HG02678 (cell line): ENCODE measurements around the gene UBR7.
"Not testable (repeated sequence)": the region's sequence is repeated elsewhere in the genome, so short reads cannot be mapped to it uniquely, and the experiment has no call there.

Experiments
- ATAC-seq: cut with Tn5 transposase; IDR thresholded peaks from one replicate; pipeline ENCODE4 v1.9.1; 2021; ENCODE audit warnings: mild to moderate bottlenecking, moderate library complexity; ENCODE audit not compliant: unreplicated experiment

UBR7 gene

GRCh38 chr14:93206793-93207467 lies at the start of gene UBR7, which contains the start of gene GON7:
Gene UBR7, plus strand, starts transcription at chr14:93207256. Its CDS starts 36 bp downstream, at chr14:93207292.
Gene GON7, minus strand, starts transcription at chr14:93207065. Its CDS starts 28 bp downstream, at chr14:93207037.
- ATAC-seq, result peak; percentile 83

GRCh38 chr14:93158349-93158748 lies 48.7 kb upstream of the UBR7 start:
- ATAC-seq, result not testable (repeated sequence)

- not testable (repeated sequence) for ATAC-seq
Observed at GRCh38 chr14:93159625-93160352, 47.3 kb upstream of the UBR7 start.

GRCh38 chr14:93160353-93160801 lies 46.7 kb upstream of the UBR7 start:
- ATAC-seq, result no peak

GRCh38 chr14:93161411-93161940 lies 45.6 kb upstream of the UBR7 start:
- ATAC-seq, result no peak

- peak; percentile 69 for ATAC-seq
Observed at GRCh38 chr14:93163564-93163963, 43.5 kb upstream of the UBR7 start.

- ATAC-seq, result not testable (repeated sequence)
Observed at GRCh38 chr14:93165271-93166265, 41.5 kb upstream of the UBR7 start.

GRCh38 chr14:93168610-93169009 lies 38.4 kb upstream of the UBR7 start:
- not testable (repeated sequence) for ATAC-seq

- ATAC-seq, result not testable (repeated sequence)
Observed at GRCh38 chr14:93169619-93170018, 37.4 kb upstream of the UBR7 start.

GRCh38 chr14:93170141-93170540 lies 36.9 kb upstream of the UBR7 start:
- not testable (repeated sequence) for ATAC-seq

GRCh38 chr14:93171376-93171775 lies 35.7 kb upstream of the UBR7 start:
- ATAC-seq, result no peak

- ATAC-seq, result no peak
Observed at GRCh38 chr14:93173943-93174395, 33.1 kb upstream of the UBR7 start.

GRCh38 chr14:93174731-93175130 lies 32.3 kb upstream of the UBR7 start:
- not testable (repeated sequence) for ATAC-seq

- no peak for ATAC-seq
Observed at GRCh38 chr14:93175492-93175891, 31.6 kb upstream of the UBR7 start.

- no peak for ATAC-seq
Observed at GRCh38 chr14:93183596-93184317, 23.3 kb upstream of the UBR7 start.

- peak; percentile 87 for ATAC-seq
Observed at GRCh38 chr14:93184391-93185348, 22.4 kb upstream of the UBR7 start, which contains the start of the genes LYSET and MOAP1. Gene LYSET, plus strand, starts transcription at chr14:93185317. Its CDS starts 89 bp downstream, at chr14:93185406. Gene MOAP1, minus strand, starts transcription at chr14:93184897. Its CDS starts 655 bp downstream, at chr14:93184242.

GRCh38 chr14:93185349-93185720 lies 21.7 kb upstream of the UBR7 start:
- ATAC-seq, result peak; percentile 6

- no peak for ATAC-seq
Observed at GRCh38 chr14:93186466-93186865, 20.6 kb upstream of the UBR7 start.
